GM19468 (cell line): Measurements from ENCODE around the gene NACC2.

ENCODE experiments used
- ATAC-seq: cut with Tn5 transposase; IDR thresholded peaks from one replicate; pipeline ENCODE4 v1.9.1; 2021; ENCODE audit warnings: mild to moderate bottlenecking, moderate library complexity, moderate number of reproducible peaks; ENCODE audit not compliant: unreplicated experiment; ENCODE audit errors: extremely low read depth

The NACC2 gene

DNA sequence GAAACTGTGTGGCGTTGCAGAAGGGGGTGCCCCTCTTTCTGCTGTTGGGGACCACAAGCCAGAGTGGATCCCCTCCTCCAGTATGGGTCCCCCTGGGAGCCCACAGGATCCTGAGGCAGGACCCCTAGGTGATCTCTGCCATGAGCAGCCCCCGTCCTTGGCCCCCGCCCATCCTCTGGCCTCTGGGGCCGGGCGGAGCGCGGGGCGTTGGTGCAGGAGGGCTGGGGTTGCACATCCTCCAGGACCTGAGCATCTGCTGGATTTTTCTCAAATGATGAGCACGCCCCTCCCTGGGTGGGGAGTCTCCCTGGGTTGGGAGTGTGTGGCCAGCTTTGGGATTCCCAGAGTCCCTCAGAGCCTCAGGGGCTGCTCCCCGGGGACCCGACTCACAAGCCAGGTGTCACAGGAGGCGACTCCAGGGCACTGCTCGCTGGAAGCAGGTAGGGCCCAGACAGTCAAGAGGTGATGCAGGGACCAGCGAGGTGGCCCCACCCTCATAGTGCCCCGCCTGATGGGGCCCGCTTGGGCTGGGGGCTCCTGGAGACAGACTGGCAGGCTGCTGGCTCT lies 107.2 kb downstream of the NACC2 start:
- ATAC-seq = no peak

DNA sequence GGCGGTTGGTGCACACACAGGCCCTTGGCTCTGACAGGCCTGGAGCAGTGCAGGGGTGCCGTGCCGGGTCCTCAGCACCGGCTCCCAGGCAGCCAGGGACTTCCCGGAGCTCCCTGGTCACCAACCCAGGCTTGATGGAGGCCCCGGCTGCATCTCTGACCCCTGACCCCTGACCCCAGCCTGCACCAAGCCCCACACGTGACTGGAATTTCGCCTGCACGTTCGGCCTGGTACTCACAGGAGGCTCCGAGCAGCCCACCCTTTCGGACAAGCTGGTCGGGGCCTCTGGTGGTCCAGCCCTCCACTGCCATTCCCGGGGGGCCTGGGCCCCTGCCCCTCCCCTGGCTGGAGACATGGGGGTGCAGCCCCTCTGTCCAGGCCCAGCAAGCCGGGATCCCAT lies 108.5 kb downstream of the NACC2 start:
- no peak for ATAC-seq

DNA sequence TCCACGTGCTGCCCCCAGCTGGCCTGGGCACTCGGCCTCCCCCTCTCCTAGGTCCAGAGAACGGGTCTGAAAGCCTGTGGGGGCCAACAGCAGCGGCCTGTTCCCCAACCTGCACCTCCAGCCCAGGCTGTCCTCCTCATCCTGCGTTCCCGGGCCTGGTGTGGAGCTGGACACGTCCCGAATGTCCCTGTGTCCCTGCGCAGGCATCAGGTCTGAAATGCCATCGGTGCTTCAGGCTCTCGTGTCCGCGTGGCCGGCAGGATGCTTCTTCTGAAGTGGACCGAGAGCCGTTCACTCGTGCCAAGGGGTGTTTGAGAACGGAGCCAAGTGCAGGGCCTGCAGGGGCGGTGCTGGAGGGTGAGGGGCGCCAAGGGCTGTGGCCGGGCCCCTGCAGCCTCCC lies 109.2 kb downstream of the NACC2 start:
- ATAC-seq = no peak

DNA sequence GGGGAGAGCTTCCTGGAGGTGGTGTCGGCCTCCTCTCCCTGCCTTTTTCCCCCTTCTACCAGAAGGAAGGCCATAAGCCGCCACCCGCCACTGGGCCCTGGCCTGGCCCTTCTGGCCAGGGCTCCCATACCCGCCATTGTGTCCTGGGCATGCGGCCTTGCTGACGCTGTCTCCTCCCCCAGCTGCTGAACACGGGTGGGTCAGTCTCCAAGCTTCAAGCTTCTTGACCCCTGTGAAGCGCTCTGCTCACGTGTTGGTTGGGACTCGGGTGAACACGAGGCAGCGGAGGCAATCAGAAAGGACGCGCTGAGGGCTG lies 109.7 kb downstream of the NACC2 start:
- no peak for ATAC-seq

DNA sequence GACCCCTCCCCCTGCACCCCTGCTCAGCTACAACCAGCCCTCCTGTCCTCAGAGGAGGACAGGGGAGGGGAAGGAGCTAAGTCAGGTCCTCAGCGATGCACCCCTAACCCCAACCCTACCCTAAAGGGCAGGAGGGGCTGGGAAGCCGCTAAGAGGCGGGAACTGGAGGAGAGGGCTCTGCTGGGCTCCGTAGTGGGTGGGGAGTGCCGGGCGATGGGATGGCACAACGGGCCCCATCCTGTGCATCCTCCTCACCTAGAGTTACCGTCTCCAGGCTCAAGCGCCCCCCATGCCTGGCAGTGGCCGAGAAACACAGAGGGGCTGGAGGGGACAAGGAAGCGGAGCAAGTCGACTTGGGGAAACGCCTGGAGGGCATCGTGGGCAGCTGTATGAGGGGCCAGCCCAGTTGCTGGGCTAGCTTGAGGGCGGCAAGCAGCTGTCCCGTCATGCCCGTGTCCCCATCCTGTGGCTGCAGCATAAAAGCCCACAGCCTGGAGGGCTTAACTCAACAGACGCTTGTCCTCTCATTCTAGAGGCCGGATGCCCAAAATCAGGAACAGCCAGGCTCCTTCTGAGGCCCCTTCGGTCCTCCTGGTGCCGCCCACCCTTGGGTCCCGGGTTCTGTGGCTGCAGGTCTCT lies 110.9 kb downstream of the NACC2 start:
- no peak for ATAC-seq

DNA sequence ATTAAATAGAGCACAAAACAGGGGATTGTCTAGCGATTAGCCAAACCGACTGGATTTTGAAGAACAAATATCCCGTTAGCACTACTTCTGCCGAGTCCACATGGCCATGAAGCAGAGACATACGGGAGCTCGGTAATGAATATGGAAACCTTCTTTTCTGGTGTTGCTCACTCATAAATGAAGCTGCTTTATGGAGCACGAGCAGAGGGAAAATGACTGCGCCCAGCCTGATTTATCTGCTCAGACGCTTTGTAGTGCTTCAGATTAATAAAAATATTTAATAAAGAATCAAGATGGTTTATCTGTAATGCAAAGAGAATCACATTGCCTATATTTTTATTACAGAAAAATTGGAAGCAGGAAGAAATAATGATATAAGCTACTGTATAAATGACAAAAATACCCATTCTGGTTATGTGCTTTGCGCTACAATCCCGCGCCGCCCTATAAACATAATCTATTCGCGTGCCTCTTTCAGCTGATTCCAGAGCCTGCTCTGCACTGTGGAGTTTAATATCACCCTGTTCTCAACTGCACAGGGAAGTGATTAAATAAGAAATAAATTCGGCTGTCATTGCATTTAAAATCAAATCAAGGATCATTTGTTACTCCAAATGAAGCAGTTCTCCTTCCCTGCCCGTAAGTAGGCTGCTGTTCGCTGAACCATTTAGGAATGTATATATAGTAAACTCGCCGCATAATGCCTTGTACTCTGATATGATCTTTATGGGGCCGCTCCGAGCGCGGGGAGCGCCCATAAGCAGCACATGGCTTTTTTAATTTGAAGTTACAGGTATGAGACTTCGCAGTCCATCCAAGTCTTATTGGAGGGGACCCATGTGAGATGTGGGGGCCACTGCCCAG lies 111.6 kb downstream of the NACC2 start:
- no peak for ATAC-seq

DNA sequence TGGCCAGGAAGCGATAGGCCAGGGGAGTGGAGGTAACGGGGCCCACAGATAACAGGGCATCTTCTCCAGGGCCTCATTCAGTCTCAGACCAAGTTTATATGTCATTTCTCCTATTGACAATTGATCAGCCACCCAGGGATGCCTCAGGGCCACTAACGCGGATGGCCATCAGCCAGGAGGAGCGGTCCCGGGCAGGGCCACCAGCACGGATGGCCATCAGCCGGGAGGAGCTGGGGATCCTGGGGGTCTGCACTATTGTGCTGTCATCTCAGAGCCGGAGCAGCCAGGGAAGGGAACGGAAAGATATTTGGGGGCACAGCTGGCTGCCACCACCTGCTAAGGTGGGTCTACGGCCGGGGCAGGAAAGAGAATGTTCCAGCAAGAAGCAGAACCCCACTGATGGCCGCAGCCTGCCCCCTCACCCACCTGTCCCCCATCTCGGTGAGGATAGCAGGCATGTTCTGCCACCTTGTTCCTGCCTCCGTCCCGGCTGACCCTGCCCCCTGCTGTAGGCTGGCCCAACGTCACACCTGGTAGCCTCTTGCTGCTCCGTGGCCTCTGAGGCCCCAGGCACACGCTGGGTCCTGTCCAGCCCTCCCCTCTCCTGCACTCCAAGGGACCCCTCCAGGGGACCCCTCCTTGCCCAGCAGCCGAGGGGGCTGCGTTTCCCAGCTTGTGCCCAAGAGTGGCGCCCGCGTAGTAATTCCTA lies 112.4 kb downstream of the NACC2 start:
- ATAC-seq = no peak

DNA sequence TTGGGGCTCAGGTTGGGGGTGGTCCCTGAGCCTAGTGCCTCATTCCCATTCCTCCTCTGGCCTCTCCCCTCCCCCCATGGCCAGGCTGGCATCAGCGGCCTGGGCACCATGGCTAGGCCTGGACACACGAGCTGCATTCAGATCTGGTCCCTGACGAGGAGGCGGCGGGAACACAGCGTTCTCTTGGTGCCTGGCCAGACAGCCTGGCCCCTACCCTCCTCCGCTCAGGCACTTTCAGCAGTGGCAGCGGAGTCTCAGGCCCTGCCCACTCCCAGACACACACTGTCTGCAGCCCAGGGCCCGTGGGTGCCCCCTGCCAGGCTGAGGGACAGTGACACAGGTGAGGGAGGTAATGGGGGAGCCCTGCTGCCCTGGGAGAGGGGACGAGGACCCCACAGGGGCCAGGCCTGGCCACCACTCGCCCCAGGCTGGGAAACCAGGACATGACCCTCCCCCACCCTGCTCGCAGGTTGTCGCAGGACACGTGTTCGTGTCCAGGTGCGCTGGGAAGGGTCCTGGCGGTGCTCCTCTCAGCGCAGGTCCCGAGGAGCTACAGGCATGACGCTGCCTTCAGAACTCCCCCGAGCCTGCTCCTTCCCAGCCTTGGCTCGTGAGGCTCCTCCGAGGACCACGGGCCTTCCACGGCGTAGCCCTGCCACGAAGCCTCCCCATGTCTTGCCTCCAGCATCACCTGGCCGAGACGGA lies 114.0 kb downstream of the NACC2 start:
- no peak for ATAC-seq

DNA sequence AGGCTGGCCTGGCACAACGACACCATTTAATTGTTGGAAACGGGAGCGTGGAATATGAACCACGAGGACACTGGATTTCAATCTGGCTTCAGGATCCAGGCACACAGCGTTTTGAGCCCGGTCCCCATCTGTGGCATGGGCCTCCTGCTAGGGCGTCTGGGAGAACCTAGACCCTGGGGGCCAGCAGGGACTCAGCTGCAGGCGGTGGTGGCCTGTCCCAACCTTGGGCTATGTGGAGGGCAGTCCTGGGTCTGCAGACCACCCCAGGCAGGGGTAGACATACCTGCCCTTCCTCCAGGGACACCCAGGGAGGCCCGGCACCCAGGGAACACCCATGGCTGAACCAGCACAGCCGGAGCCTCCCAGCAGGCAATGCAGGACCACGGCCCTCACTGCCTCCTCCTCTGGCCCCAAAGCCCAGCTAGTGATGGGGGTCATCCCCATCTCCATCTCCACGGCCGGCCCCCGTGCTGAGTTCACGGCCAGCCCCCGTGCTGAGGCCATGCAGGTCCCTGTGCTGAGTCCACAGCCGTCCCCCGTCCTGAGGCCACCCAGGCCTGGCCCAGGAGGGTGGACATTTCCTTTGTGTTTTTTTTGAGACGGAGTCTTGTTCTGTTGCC lies 115.4 kb downstream of the NACC2 start:
- ATAC-seq = no peak

DNA sequence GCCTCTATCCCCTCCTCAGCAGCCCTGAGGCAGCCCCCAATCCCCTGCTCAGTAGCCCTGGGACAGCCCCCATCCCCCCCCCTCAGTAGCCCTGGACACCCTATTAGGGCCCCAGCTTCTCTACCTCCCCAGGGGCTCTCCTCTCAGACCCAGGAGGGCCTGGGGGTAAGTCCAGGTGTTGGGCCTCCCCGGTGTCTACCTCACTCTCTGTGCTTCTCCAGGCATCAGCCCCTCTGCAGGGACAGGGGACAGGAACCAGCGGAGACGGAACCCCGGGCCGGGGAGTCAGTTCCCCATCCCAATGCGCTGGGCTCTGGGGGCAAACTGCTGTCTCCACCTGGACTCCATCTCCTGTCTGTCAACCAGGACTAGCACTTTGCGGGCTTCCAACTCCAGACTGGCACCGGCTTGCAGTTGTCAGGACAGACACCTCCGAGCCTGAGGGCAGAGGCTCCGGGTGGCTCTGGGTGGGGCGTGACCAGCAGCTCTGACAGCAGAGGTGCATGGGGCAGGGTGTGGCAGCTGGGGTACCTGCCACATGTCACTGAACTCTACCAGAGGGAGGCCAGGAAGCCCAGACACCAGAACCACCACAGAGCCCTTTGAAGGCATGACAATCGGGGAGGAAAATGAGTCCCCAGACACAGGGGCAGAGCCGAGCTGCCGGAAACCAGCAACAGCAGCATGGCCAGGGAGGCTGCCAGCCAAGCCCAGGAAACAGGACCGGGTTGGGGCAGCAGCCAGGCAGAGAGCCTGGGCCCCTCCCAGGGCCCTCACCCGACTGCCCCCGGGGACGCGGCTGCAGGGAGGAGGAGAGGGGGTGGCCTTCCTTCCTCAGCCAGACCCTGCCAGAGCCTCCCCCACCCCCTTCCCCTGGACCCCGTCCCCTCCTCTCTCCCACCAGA lies 116.2 kb downstream of the NACC2 start:
- ATAC-seq = no peak

DNA sequence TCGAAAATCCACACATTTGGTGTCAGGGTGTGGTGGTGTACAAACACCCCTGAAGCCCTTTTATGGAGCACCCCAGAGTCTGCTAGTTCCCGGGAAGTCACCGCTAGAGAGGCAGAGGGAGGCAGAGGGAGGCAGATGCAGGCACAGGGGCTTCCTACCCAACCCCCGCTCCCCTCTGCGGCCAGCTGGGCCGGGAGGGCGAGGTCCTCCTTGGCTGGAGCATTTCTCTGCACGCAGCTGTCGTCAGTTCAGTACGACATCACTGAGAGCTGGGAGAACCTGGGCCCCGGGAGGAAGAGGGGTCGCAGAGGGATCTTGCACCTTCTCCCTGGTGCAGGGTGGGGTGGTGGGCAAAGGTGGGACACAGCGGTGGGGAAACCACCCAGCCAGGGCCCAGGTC lies 118.1 kb downstream of the NACC2 start:
- ATAC-seq = no peak

DNA sequence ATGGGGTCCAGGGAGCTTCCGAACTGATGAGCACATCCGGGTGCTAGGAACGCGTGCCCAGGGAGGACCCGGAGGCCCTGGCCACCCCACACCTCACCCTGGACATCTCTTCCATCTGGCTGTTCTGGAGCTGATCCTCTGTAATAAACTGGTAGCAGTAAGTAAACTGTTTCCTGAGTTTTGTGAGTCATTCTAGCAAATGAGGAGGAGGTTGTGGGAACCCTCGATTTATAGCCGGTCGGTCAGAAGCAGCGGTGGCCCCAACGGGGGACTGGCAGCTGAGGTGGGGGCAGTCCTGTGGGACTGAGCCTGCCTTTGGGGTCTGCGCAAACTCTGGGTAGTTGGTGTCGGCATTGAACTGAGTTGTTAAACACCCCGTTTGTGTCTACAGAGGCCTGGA lies 118.6 kb downstream of the NACC2 start:
- no peak for ATAC-seq

DNA sequence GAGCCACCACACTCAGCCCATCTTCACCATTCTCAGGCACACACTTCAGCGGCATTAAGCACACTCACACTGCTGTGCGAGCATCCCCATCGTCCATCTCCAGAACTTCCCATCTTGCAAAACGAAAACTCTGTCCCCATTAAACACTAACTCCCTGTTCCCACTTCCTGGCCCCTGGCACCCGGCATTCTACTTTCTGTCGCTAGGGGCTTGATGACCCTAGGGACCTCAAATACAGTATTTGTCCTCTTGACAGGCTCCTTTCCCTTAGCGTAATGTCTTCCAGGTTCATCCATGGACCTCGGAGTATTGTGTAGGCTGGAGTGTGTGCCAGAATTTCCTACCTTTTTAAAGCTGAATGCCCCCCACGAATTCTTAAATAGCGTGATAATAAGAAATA lies 119.3 kb downstream of the NACC2 start:
- no peak for ATAC-seq

DNA sequence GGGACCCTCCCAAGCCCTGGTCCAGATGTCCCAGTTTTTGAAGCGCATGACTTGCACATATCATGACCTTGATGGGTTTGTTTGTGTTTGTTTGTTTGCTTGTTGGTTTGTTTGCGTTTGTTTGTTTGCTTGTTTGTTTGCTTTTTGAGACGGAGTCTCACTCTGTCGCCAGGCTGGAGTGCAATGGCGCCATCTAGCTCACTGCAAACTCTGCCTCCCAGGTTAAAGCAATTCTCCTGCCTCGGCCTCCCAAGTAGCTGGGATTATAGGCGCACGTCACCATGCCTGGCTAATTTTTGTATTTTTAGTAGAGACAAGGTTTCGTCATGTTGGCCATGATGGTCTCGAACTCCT lies 120.9 kb downstream of the NACC2 start:
- ATAC-seq = no peak

DNA sequence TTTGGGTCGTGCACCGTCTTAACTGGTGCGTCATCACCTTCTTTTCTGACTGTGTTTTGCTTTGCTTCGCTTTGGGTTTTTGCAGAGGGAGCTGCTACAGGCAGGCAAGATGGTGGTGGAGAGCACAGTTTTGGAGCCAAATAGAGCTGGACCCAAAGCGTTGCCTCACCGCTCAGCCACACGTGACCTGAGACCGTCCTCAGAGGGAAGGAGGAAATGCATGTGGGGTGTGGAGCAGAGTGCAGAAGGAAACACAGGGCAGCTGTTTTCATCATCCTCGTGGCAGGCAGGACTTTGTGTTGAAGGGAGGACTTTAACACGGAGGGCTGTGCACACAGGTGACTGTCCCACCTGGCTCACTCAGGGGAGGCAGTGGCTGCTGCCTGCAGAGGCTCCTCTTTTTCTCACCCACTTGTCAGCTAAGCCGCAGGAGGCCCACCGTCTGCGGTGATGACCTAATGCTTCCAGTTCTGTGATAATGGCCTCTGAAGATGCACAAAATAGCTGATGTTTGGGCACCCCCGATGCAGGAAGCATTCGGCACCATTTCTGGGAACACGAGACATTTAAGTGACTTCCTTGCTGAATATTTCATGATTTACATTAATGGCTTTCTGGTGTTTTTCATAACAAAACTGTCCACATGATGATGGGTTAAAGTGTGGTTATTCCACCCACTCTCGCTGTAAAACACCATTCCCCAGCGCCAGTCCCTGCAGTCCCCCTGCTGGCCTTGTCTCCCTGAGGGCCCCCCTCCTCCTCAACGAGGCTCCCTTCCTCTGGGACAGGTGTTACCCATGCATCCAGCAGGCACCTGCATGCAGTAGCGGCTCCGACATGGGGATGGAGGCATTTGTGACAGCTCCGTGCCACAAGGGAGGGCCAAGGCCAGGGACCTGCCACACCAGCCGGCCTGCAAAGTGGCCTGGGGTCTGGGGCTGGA lies 121.5 kb downstream of the NACC2 start:
- ATAC-seq = no peak

DNA sequence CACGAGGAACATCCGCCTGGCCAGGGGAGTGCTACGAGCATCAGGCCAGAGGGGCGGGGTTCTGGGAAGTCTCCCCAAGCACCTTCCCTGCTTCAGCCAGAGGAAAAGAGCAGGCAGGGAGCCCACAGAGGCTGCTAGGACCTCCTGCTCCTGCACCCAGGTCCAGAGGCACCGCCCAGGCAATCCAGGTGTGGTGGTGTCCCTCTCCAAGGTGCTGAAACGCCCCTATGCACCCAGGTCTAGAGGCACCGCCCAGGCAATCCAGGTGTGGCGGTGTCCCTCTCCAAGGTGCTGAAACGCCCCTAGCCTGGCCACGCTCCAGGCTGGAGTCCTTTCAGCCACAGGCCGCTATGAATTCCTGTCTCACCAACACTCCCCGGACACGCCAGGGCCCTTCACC lies 123.2 kb downstream of the NACC2 start:
- no peak for ATAC-seq

DNA sequence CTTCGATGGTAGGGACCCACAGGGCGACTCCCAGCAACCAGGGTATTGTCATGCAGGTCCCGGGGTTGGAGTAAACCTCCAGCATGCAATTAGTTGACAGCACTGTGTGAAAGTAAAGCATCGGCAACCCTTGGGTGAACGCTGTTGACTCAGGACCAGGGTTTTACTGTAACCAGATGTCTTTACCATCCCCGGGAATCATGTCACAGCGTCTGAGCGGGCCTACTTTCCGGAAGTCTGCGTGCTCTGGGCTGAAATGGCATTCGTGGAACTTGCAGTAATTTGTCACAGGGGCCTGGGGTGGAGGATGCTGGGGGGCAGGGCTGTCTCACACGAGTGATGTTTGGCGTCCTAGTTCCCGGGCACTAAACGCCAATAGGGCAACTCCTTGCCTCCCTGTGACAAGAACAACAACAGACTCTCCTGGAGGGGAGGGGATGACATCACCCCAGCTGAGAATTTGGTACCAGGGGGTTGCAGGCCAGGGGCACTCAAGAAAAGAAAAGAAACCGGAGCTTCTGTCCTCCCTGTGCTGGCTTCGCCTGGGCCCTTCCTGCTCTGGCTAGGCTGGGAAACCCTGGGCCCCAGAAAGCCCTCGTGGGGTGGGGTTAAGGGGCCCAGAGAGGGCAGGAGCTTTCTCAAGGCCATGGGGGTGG lies 123.8 kb downstream of the NACC2 start:
- no peak for ATAC-seq
